ENCODE measurements around the gene AP4E1.

The AP4E1 gene

GRCh38 chr15:50993598-50993997 lies 85.1 kb downstream of the AP4E1 start:
- Histone ChIP-seq H3K79me2 (ENCODE audit: insufficient read depth, low read length) (no peaks in the 10 kb centered on the region), H3K27me3 (ENCODE audit: low read length) (no peaks in the 10 kb centered on the region), H3K9me2 (replicated peaks; ENCODE audit: insufficient read depth, low read length) (no peaks in the 10 kb centered on the region), H3K27ac (ENCODE audit: low read depth, low read length) (no peak overlapping the region), H3K4me2 (ENCODE audit: low read depth, low read length, poor library complexity, severe bottlenecking) (no peak overlapping the region), H3K9ac (ENCODE audit: low read length) (no peak overlapping the region), H3K36me3 (ENCODE audit: low read length) (peaks cover 8% of the 10 kb centered on the region; the same call in 1 of the 2 replicates), H3K4me3 (ENCODE audit: insufficient read depth, low read length, poor library complexity, severe bottlenecking) (no peak overlapping the region), H4K20me1 (ENCODE audit: low read depth, low read length) (no peaks in the 10 kb centered on the region), H3K9me3 (ENCODE audit: insufficient read depth, low read length) (no peaks in the 10 kb centered on the region), H3F3A (ENCODE audit: insufficient read depth) (no peaks in the 10 kb centered on the region), H2AFZ (ENCODE audit: low read depth, low read length, severe bottlenecking) (no peak overlapping the region)
- TF ChIP-seq CTCF (IDR thresholded peaks at IDR 0.05; ENCODE audit: insufficient read depth, low read length, poor library complexity, severe bottlenecking) (no peak), EZH2phosphoT487 (conservative IDR thresholded peaks at IDR 0.05; ENCODE audit: low read length) (no peak)

GRCh38 chr15:50996641-50997040 lies 88.2 kb downstream of the AP4E1 start:
- no peak overlapping the region for H3K4me3 ChIP-seq (ENCODE audit: insufficient read depth, low read length, poor library complexity, severe bottlenecking)
- no peak overlapping the region for H3K4me2 ChIP-seq (ENCODE audit: low read depth, low read length, poor library complexity, severe bottlenecking)
- H3F3A ChIP-seq (ENCODE audit: insufficient read depth), result no peaks in the 10 kb centered on the region
- H3K79me2 ChIP-seq (ENCODE audit: insufficient read depth, low read length), result no peaks in the 10 kb centered on the region
- H3K9me2 ChIP-seq (replicated peaks; ENCODE audit: insufficient read depth, low read length), result no peaks in the 10 kb centered on the region
- H3K9ac ChIP-seq (ENCODE audit: low read length), result no peak overlapping the region
- H3K27ac ChIP-seq (ENCODE audit: low read depth, low read length), result no peak overlapping the region
- H3K36me3 ChIP-seq (ENCODE audit: low read length), result peaks cover 11% of the 10 kb centered on the region; the same call in 1 of the 2 replicates
- no peaks in the 10 kb centered on the region for H3K27me3 ChIP-seq (ENCODE audit: low read length)
- no peaks in the 10 kb centered on the region for H3K9me3 ChIP-seq (ENCODE audit: insufficient read depth, low read length)
- no peaks in the 10 kb centered on the region for H4K20me1 ChIP-seq (ENCODE audit: low read depth, low read length)
- TF ChIP-seq EZH2phosphoT487 (conservative IDR thresholded peaks at IDR 0.05; ENCODE audit: low read length), result no peak
- TF ChIP-seq CTCF (IDR thresholded peaks at IDR 0.05; ENCODE audit: insufficient read depth, low read length, poor library complexity, severe bottlenecking), result no peak
- no peak overlapping the region for H2AFZ ChIP-seq (ENCODE audit: low read depth, low read length, severe bottlenecking)

- Histone ChIP-seq H3K9me2 (replicated peaks; ENCODE audit: insufficient read depth, low read length) (no peaks in the 10 kb centered on the region), H3K27ac (ENCODE audit: low read depth, low read length) (no peak overlapping the region), H3K79me2 (ENCODE audit: insufficient read depth, low read length) (no peaks in the 10 kb centered on the region), H4K20me1 (ENCODE audit: low read depth, low read length) (no peaks in the 10 kb centered on the region), H3K4me2 (ENCODE audit: low read depth, low read length, poor library complexity, severe bottlenecking) (no peak overlapping the region), H3K36me3 (ENCODE audit: low read length) (peaks cover 11% of the 10 kb centered on the region; the same call in 1 of the 2 replicates), H3K9ac (ENCODE audit: low read length) (no peak overlapping the region), H2AFZ (ENCODE audit: low read depth, low read length, severe bottlenecking) (no peak overlapping the region), H3K4me3 (ENCODE audit: insufficient read depth, low read length, poor library complexity, severe bottlenecking) (no peak overlapping the region), H3K27me3 (ENCODE audit: low read length) (no peaks in the 10 kb centered on the region), H3K9me3 (ENCODE audit: insufficient read depth, low read length) (no peaks in the 10 kb centered on the region), H3F3A (ENCODE audit: insufficient read depth) (no peaks in the 10 kb centered on the region)
- TF ChIP-seq CTCF (IDR thresholded peaks at IDR 0.05; ENCODE audit: insufficient read depth, low read length, poor library complexity, severe bottlenecking), result no peak
- TF ChIP-seq EZH2phosphoT487 (conservative IDR thresholded peaks at IDR 0.05; ENCODE audit: low read length), result no peak
These were observed 89.0 kb downstream of the AP4E1 start for GRCh38 chr15:50997371-50998051.

Data from SU-DHL-6 (cell line).